ENCODE results near the gene LSAMP.
A peak's percentile ranks its signal among the peaks of the same experiment; 100 is the strongest.

The LSAMP gene

DNA sequence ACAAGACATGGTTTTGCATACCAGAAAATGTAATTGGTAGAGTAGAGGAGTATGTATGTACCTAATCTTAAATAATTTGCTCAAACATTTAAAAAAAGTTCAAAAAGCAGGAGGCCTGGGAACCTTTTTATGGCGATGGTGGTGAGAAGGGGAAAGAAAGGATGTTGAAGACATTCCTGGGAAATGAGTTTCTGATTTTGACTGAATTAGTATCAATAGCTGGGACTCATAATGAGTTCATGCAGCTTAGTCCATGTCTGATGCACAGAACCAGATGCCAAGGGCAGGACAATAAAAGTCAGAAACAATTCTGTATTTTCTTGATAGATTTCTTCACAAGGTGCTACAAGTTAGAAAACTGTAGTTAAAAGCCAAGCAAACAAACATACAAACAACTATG is 426.6 kb downstream of the LSAMP start:
- H3K4me3 ChIP-seq (ENCODE audit: severe bottlenecking), result no peak overlapping the region
- no peak for DNase-seq (ENCODE audit: low spot score)
- no peak; the same call in 2 of the 3 replicates for ATAC-seq (ENCODE audit: low read depth)

DNA sequence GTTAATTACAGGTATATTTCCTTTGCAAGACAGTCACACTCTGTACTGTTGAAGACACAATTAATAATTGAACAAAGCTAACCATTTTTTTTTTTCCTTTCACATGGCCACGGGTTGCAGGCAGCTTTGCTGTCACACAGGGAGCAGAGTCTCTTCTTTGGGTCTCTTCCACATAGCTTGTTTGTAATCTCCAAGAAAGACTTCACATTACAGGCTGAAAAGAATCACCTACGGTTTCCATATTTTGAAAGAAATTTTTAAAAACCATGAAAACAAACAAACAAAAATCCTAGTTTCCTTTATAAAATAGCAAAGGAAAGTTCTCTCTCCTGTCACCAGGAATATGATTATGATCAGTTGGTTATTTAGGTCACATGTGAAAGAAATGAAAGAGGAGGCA is 429.4 kb downstream of the LSAMP start:
- H3K27me3 ChIP-seq (ENCODE audit: insufficient read depth, poor library complexity, severe bottlenecking), result no peaks in the 10 kb centered on the region
- H3K9me3 ChIP-seq (ENCODE audit: severe bottlenecking), result no peaks in the 10 kb centered on the region
- no peak overlapping the region for H3K4me3 ChIP-seq (ENCODE audit: severe bottlenecking)
- ATAC-seq (ENCODE audit: low read depth) (no peak), DNase-seq (ENCODE audit: low spot score) (no peak)
- TF ChIP-seq, protein P1, sequence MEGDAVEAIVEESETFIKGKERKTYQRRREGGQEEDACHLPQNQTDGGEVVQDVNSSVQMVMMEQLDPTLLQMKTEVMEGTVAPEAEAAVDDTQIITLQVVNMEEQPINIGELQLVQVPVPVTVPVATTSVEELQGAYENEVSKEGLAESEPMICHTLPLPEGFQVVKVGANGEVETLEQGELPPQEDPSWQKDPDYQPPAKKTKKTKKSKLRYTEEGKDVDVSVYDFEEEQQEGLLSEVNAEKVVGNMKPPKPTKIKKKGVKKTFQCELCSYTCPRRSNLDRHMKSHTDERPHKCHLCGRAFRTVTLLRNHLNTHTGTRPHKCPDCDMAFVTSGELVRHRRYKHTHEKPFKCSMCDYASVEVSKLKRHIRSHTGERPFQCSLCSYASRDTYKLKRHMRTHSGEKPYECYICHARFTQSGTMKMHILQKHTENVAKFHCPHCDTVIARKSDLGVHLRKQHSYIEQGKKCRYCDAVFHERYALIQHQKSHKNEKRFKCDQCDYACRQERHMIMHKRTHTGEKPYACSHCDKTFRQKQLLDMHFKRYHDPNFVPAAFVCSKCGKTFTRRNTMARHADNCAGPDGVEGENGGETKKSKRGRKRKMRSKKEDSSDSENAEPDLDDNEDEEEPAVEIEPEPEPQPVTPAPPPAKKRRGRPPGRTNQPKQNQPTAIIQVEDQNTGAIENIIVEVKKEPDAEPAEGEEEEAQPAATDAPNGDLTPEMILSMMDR (IDR thresholded peaks at IDR 0.05; ENCODE audit: poor library complexity, severe bottlenecking), result no peak
- H3K27ac ChIP-seq (ENCODE audit: poor library complexity, severe bottlenecking), result no peak overlapping the region
- no peaks in the 10 kb centered on the region for H3K4me1 ChIP-seq (ENCODE audit: insufficient read depth, poor library complexity, severe bottlenecking)
- H3K36me3 ChIP-seq (ENCODE audit: low read depth), result no peaks in the 10 kb centered on the region

More for the DNA sequence above, 426.6 kb downstream of the LSAMP start:
- TF ChIP-seq, protein P1 (IDR thresholded peaks at IDR 0.05; ENCODE audit: poor library complexity, severe bottlenecking), result no peak
- Histone ChIP-seq H3K4me1 (ENCODE audit: insufficient read depth, poor library complexity, severe bottlenecking) (no peaks in the 10 kb centered on the region), H3K9me3 (ENCODE audit: severe bottlenecking) (no peaks in the 10 kb centered on the region), H3K36me3 (ENCODE audit: low read depth) (no peaks in the 10 kb centered on the region), H3K27me3 (ENCODE audit: insufficient read depth, poor library complexity, severe bottlenecking) (no peaks in the 10 kb centered on the region), H3K27ac (ENCODE audit: poor library complexity, severe bottlenecking) (no peak overlapping the region)

DNA sequence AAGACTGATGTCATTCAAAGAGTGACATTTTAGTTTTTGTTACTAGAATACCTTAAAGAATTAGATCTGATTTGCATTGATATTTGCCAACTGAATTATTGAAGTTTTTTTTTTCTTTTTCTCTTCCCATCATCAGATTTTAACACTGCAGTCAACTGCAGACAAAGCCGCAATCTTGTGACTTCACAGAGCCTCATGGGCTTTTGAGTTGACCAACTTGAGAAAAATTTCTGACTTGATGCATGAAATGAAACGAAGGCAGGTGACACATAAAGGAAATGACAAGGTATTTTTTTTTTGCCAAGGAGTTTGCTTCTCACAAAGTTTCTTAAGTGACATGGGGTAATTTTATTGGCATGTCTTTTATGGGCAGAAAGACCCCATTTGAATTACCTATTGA is 438.3 kb downstream of the LSAMP start:
- TF ChIP-seq, protein P1 (IDR thresholded peaks at IDR 0.05; ENCODE audit: poor library complexity, severe bottlenecking), result no peak
- Histone ChIP-seq H3K27ac (ENCODE audit: poor library complexity, severe bottlenecking) (no peak overlapping the region), H3K4me3 (ENCODE audit: severe bottlenecking) (no peak overlapping the region), H3K4me1 (ENCODE audit: insufficient read depth, poor library complexity, severe bottlenecking) (peaks cover 14% of the 10 kb centered on the region), H3K9me3 (ENCODE audit: severe bottlenecking) (no peaks in the 10 kb centered on the region), H3K36me3 (ENCODE audit: low read depth) (no peaks in the 10 kb centered on the region), H3K27me3 (ENCODE audit: insufficient read depth, poor library complexity, severe bottlenecking) (no peaks in the 10 kb centered on the region)
- ATAC-seq (ENCODE audit: low read depth) (no peak), DNase-seq (ENCODE audit: low spot score) (no peak)

DNA sequence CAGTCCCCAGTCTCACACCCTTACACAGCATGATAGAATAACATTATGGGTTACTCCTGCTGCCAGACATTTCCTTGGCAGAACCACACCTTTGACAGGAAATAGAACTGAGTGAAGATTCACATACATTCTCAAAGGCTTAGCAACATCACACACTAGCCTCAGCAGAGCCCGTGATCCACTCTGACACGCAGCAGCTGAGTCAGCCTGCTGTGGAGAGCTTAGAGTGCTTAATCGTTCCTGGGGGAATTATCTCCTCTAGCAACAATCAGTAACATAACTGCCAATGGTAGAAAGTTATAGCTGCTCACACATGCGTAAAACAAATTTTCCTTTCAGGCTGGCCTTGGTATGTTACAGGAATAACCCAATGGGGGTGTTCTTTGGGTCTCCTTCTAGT is 439.9 kb downstream of the LSAMP start:
- H3K9me3 ChIP-seq (ENCODE audit: severe bottlenecking), result no peaks in the 10 kb centered on the region
- H3K27me3 ChIP-seq (ENCODE audit: insufficient read depth, poor library complexity, severe bottlenecking), result no peaks in the 10 kb centered on the region
- no peak overlapping the region for H3K4me3 ChIP-seq (ENCODE audit: severe bottlenecking)
- H3K27ac ChIP-seq (ENCODE audit: poor library complexity, severe bottlenecking), result peak overlapping the region; percentile 70
- TF ChIP-seq, protein P1 (IDR thresholded peaks at IDR 0.05; ENCODE audit: poor library complexity, severe bottlenecking), result no peak
- ATAC-seq (ENCODE audit: low read depth), result peak; percentile 100
- no peaks in the 10 kb centered on the region for H3K36me3 ChIP-seq (ENCODE audit: low read depth)
- peak; percentile 78 for DNase-seq (ENCODE audit: low spot score)
- H3K4me1 ChIP-seq (ENCODE audit: insufficient read depth, poor library complexity, severe bottlenecking), result peaks cover 30% of the 10 kb centered on the region

DNA sequence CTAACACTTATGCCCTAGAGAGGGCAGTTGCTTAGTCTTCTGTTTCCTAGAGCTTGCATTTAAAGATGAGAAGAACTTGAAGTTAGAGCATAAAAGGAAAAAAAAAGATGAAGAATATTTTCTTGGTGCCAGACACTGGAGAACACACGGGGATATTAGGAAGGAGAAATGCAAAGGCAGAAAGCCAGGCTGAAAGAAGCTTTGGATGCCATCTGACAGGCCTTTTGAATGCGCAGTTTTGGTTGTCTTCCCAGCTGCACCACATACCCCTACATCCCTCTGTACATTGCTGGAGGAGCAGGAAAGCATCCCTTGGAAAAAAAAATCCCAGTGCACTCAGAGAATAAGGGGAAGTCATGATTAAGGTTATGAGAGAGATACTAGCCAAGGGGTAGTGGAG is 443.1 kb downstream of the LSAMP start:
- DNase-seq (ENCODE audit: low spot score) (no peak), ATAC-seq (ENCODE audit: low read depth) (no peak)
- Histone ChIP-seq H3K36me3 (ENCODE audit: low read depth) (no peaks in the 10 kb centered on the region), H3K4me1 (ENCODE audit: insufficient read depth, poor library complexity, severe bottlenecking) (peaks cover 37% of the 10 kb centered on the region), H3K4me3 (ENCODE audit: severe bottlenecking) (no peak overlapping the region), H3K27ac (ENCODE audit: poor library complexity, severe bottlenecking) (peak overlapping the region; percentile 79), H3K9me3 (ENCODE audit: severe bottlenecking) (no peaks in the 10 kb centered on the region), H3K27me3 (ENCODE audit: insufficient read depth, poor library complexity, severe bottlenecking) (no peaks in the 10 kb centered on the region)
- TF ChIP-seq, protein P1 (IDR thresholded peaks at IDR 0.05; ENCODE audit: poor library complexity, severe bottlenecking), result no peak

Data from RWPE2 (cell line).